PC-3 (cell line): ENCODE measurements around the gene LSG1. TPM values are rescaled to one million over a fixed set of nuclear protein-coding genes. Genes with fewer than 3 reads are reported as not detected.

Source experiments
- total RNA-seq: library from RNA; depleted of rRNA; stranded (reverse); fragments of >200 nt; gene quantifications from 2 replicates; pipeline ENCODE4 v1.2.3, GENCODE V29; 2014; rRNA removed

The LSG1 gene
- total RNA-seq, 1 experiment from 2014 or later, result 83.8 TPM

Other genes with a start within 250 kb of the LSG1 start
- gene ATP13A3, start 185.2 kb downstream of the LSG1 start, total RNA-seq, result 69.4 and 101 TPM in 2 replicates
- 15.3 and 16.6 TPM in 2 replicates for gene TMEM44, start 38.8 kb downstream of the LSG1 start, total RNA-seq
- 59.8 and 73.8 TPM in 2 replicates for gene FAM43A, start 13.7 kb upstream of the LSG1 start, total RNA-seq